Nephron progenitor cell (in vitro differentiated cells): Measurements from ENCODE around the gene WDR72.

Source experiments
- DNase-seq: peaks from one replicate; pipeline ENCODE4 v3.0.0; 2021
- H3K27ac Mint-ChIP-seq: 2 replicates; pipeline ENCODE4 v1.8.0; 2021; ENCODE audit warnings: mild to moderate bottlenecking, moderate library complexity, mixed read lengths
- H3K27me3 Mint-ChIP-seq: 2 replicates; pipeline ENCODE4 v1.8.0; 2021; ENCODE audit warnings: mild to moderate bottlenecking, low read depth, mixed read lengths; ENCODE audit not compliant: poor library complexity
- H3K36me3 Mint-ChIP-seq: 2 replicates; pipeline ENCODE4 v1.8.0; 2021; ENCODE audit warnings: low read depth, mixed read lengths
- H3K4me1 Mint-ChIP-seq: 2 replicates; pipeline ENCODE4 v1.8.0; 2021; ENCODE audit warnings: mixed read lengths
- H3K4me3 Mint-ChIP-seq: 2 replicates; pipeline ENCODE4 v1.8.0; 2021; ENCODE audit warnings: mild to moderate bottlenecking, moderate library complexity, mixed read lengths
- H3K9me3 Mint-ChIP-seq: 2 replicates; pipeline ENCODE4 v1.8.0; 2021; ENCODE audit warnings: mild to moderate bottlenecking, moderate library complexity, mixed read lengths
- CTCF ChIP-seq: fragments of 200-600 bp; sonication (generic); IDR thresholded peaks from 2 replicates; pipeline ENCODE4 v1.5.0; 2021; ENCODE audit warnings: antibody characterized with exemption

Gene WDR72

DNA sequence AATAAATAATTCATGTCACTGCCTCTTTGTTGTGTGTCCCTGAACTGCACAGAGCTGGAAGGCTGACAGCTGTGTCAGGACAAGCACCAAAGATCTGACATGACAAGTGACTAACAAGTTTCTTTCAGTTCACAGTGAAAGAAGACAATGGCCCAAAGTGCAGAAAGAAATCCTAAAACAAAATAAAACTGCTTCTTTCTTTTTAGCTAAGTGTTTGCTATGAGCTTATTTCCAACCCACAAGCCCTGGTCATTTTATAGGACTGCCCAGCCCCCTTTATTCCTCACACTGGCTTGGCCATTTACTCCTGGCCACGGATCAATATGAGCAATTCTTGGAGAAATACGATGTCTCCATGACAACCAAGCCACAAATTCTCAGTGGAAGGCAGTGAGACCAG is 238.5 kb downstream of the WDR72 start:
- Mint-ChIP-seq H3K9me3 (no peaks in the 10 kb centered on the region), H3K36me3 (no peaks in the 10 kb centered on the region), H3K4me1 (peaks cover 5% of the 10 kb centered on the region), H3K4me3 (no peak overlapping the region), H3K27ac (no peak overlapping the region), H3K27me3 (no peaks in the 10 kb centered on the region)
- no peak for DNase-seq
- no peak for TF ChIP-seq CTCF

GRCh38 chr15:53513431-53513830 is 246.0 kb downstream of the WDR72 start:
- peaks cover 4% of the 10 kb centered on the region for H3K27me3 Mint-ChIP-seq
- no peak for TF ChIP-seq CTCF
- H3K36me3 Mint-ChIP-seq, result no peaks in the 10 kb centered on the region
- no peak overlapping the region for H3K27ac Mint-ChIP-seq
- DNase-seq, result no peak
- H3K4me3 Mint-ChIP-seq, result no peak overlapping the region
- H3K9me3 Mint-ChIP-seq, result no peaks in the 10 kb centered on the region
- peaks cover under 1% of the 10 kb centered on the region for H3K4me1 Mint-ChIP-seq

GRCh38 chr15:53512029-53512428 is 247.4 kb downstream of the WDR72 start:
- Mint-ChIP-seq H3K36me3 (no peaks in the 10 kb centered on the region), H3K4me3 (no peak overlapping the region), H3K27me3 (peaks cover 10% of the 10 kb centered on the region), H3K9me3 (no peaks in the 10 kb centered on the region), H3K27ac (no peak overlapping the region), H3K4me1 (no peaks in the 10 kb centered on the region)
- DNase-seq, result no peak
- no peak for TF ChIP-seq CTCF

- no peak overlapping the region for H3K4me3 Mint-ChIP-seq
- H3K9me3 Mint-ChIP-seq, result no peaks in the 10 kb centered on the region
- no peaks in the 10 kb centered on the region for H3K4me1 Mint-ChIP-seq
- no peak for DNase-seq
- H3K36me3 Mint-ChIP-seq, result no peaks in the 10 kb centered on the region
- H3K27ac Mint-ChIP-seq, result no peak overlapping the region
- H3K27me3 Mint-ChIP-seq, result peaks cover 10% of the 10 kb centered on the region
- no peak for TF ChIP-seq CTCF
Observed at GRCh38 chr15:53511175-53511574, 248.3 kb downstream of the WDR72 start.

DNA sequence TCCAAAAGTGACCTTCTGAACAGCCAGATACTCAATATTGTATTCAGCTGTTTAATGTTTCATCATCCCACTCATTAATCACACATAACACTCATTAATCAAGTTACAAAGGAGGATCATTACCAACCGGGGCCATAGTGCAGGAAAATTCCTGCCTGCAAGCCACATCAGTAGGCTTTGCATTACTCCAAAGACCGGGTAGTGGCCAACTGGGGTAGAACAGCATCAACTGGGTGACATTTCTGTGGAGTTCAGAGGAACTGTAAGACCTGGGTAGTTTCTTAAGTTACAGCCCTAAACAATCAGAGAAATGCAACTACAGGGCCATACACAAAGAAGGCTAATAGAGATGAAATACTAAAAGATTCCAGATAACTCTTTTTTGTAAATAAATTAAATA is 253.1 kb downstream of the WDR72 start:
- Mint-ChIP-seq H3K4me3 (no peak overlapping the region), H3K9me3 (no peaks in the 10 kb centered on the region), H3K27ac (no peak overlapping the region), H3K36me3 (no peaks in the 10 kb centered on the region), H3K4me1 (no peaks in the 10 kb centered on the region), H3K27me3 (peaks cover 14% of the 10 kb centered on the region)
- TF ChIP-seq CTCF, result no peak
- DNase-seq, result no peak

DNA sequence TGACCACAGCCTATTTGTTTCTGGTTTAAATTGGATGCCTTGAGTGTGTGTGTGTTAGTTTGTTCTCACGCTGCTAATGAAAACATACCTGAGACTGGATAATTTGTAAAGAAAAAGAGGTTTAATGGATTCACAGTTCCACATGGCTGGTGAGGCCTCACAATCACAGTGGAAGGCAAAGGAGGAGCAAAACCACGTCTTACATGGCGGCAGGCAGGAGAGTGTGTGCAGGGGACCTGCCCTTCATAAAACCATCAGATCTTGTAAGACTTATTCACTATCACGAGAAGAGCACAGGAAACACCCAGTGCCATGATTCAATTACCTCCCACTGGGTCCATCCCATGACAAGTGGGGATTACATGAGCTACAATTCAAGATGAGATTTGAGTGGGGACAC is 260.5 kb downstream of the WDR72 start:
- peaks cover 4% of the 10 kb centered on the region for H3K9me3 Mint-ChIP-seq
- H3K36me3 Mint-ChIP-seq, result no peaks in the 10 kb centered on the region
- no peak overlapping the region for H3K4me3 Mint-ChIP-seq
- TF ChIP-seq CTCF, result no peak
- no peaks in the 10 kb centered on the region for H3K27me3 Mint-ChIP-seq
- H3K27ac Mint-ChIP-seq, result peak overlapping the region; percentile 4
- DNase-seq, result no peak
- H3K4me1 Mint-ChIP-seq, result no peaks in the 10 kb centered on the region
